GM23338 (cell line): ENCODE results near the gene PPM1N. TPM values are rescaled to one million over a fixed set of nuclear protein-coding genes. Genes with fewer than 3 reads are reported as not detected.

ENCODE experiments used
- ATAC-seq: fragments of 200-7000 bp; cut with Tn5 transposase; 3 replicates; pipeline ENCODE4 v1.9.1; 2020
- DNase-seq: peaks from one replicate; pipeline ENCODE4 v3.0.0-alpha.2; 2015; ENCODE audit warnings: low spot score
- H2AFZ ChIP-seq: fragments of 200-600 bp; sonication (generic); 2 replicates; pipeline ENCODE4 v1.8.0; 2016; ENCODE audit warnings: antibody characterized with exemption, mild to moderate bottlenecking, moderate library complexity
- H3F3A ChIP-seq: fragments of 200-600 bp; sonication (generic); replicated peaks from 2 replicates; pipeline ENCODE4 v1.8.0; 2017; ENCODE audit warnings: antibody characterized with exemption, mixed run types, low read depth
- H3K27ac ChIP-seq: fragments of 200-600 bp; sonication (generic); 2 replicates; pipeline ENCODE4 v1.6.1; 2016; ENCODE audit warnings: low read depth
- H3K27me3 ChIP-seq: fragments of 200-600 bp; sonication (generic); 2 replicates; pipeline ENCODE4 v1.8.0; 2016; ENCODE audit warnings: mild to moderate bottlenecking, mixed run types, moderate library complexity; ENCODE audit not compliant: insufficient read depth
- H3K36me3 ChIP-seq: fragments of 200-600 bp; sonication (generic); 2 replicates; pipeline ENCODE4 v1.8.0; 2016; ENCODE audit warnings: mild to moderate bottlenecking; ENCODE audit not compliant: insufficient read depth
- H3K4me1 ChIP-seq: fragments of 200-600 bp; sonication (generic); 2 replicates; pipeline ENCODE4 v1.8.0; 2016; ENCODE audit warnings: mild to moderate bottlenecking, moderate library complexity; ENCODE audit not compliant: insufficient read depth
- H3K4me2 ChIP-seq: fragments of 200-600 bp; sonication (generic); 2 replicates; pipeline ENCODE4 v1.7.1; 2017; ENCODE audit warnings: mixed run types
- H3K4me3 ChIP-seq: fragments of 200-600 bp; sonication (generic); 2 replicates; pipeline ENCODE4 v1.6.1; 2016; ENCODE audit warnings: mixed run types
- H3K79me2 ChIP-seq: fragments of 200-600 bp; sonication (generic); replicated peaks from 2 replicates; pipeline ENCODE4 v1.8.0; 2017; ENCODE audit warnings: mild to moderate bottlenecking; ENCODE audit not compliant: insufficient read depth
- H3K9me2 ChIP-seq: fragments of 200-600 bp; sonication (generic); 2 replicates; pipeline ENCODE4 v1.8.0; 2017; ENCODE audit not compliant: insufficient read depth
- H4K20me1 ChIP-seq: fragments of 200-600 bp; sonication (generic); replicated peaks from 2 replicates; pipeline ENCODE4 v1.8.0; 2017; ENCODE audit warnings: mild to moderate bottlenecking; ENCODE audit not compliant: insufficient read depth
- H3K27ac Mint-ChIP-seq: 2 replicates; pipeline ENCODE4 v1.8.0; 2020; ENCODE audit warnings: inconsistent platforms, mild to moderate bottlenecking, moderate library complexity, mixed read lengths
- H3K27me3 Mint-ChIP-seq: 3 replicates; pipeline ENCODE4 v1.8.0; 2022; ENCODE audit warnings: low read depth, mild to moderate bottlenecking, moderate library complexity, mixed read lengths, inconsistent platforms; ENCODE audit not compliant: insufficient read depth, poor library complexity
- H3K36me3 Mint-ChIP-seq: 3 replicates; pipeline ENCODE4 v1.8.0; 2021; ENCODE audit warnings: low read depth, mild to moderate bottlenecking, inconsistent platforms, moderate library complexity, mixed read lengths
- H3K4me1 Mint-ChIP-seq: 3 replicates; pipeline ENCODE4 v1.8.0; 2020; ENCODE audit warnings: mild to moderate bottlenecking, inconsistent platforms, mixed read lengths
- H3K4me3 Mint-ChIP-seq: 3 replicates; pipeline ENCODE4 v1.8.0; 2021; ENCODE audit warnings: moderate library complexity, mild to moderate bottlenecking, inconsistent platforms, mixed read lengths
- H3K9me3 Mint-ChIP-seq: 3 replicates; pipeline ENCODE4 v1.8.0; 2020; ENCODE audit warnings: moderate library complexity, mild to moderate bottlenecking, inconsistent platforms, mixed read lengths
- CREB1 ChIP-seq: fragments of 250-450 bp; sonication (Bioruptor Pico); IDR thresholded peaks from 2 replicates; pipeline ENCODE4 v1.5.0; 2020; ENCODE audit warnings: low read depth, mild to moderate bottlenecking, moderate library complexity
- CTCF ChIP-seq, 2 experiments: fragments of 200-600 bp in 1 of 2; sonication (generic) in 1 of 2; conservative IDR thresholded peaks; 2 replicates each; pipeline versions ENCODE4 v1.5.1 to v1.6.1; 2016 to 2017; ENCODE audit warnings: antibody characterized with exemption in 2 of 2, low read depth in 2 of 2, mild to moderate bottlenecking in 2 of 2, moderate library complexity in 1 of 2
- ETS1 ChIP-seq: IDR thresholded peaks from 2 replicates; pipeline ENCODE4 v1.6.1; 2016; ENCODE audit warnings: antibody characterized with exemption
- EZH2 ChIP-seq: fragments of 200-600 bp; sonication (generic); IDR thresholded peaks from one replicate; pipeline ENCODE4 v1.8.0; 2017; ENCODE audit warnings: antibody characterized with exemption, mild to moderate bottlenecking, low read depth; ENCODE audit not compliant: unreplicated experiment
- EZH2phosphoT487 ChIP-seq: fragments of 200-600 bp; sonication (generic); IDR thresholded peaks from one replicate; pipeline ENCODE4 v1.8.1; 2018; ENCODE audit warnings: antibody characterized with exemption; ENCODE audit not compliant: unreplicated experiment
- JUNB ChIP-seq: IDR thresholded peaks from one replicate; pipeline ENCODE4 v1.6.1; 2016; ENCODE audit warnings: antibody characterized with exemption; ENCODE audit not compliant: unreplicated experiment
- POLR2AphosphoS5 ChIP-seq: IDR thresholded peaks from 2 replicates; pipeline ENCODE4 v1.6.1; 2016; ENCODE audit warnings: antibody characterized with exemption, low read depth
- REST ChIP-seq: IDR thresholded peaks from one replicate; pipeline ENCODE4 v1.6.1; 2018; ENCODE audit warnings: antibody characterized with exemption; ENCODE audit not compliant: unreplicated experiment
- STAT1 ChIP-seq: IDR thresholded peaks from one replicate; pipeline ENCODE4 v1.6.1; 2016; ENCODE audit warnings: antibody characterized with exemption; ENCODE audit not compliant: unreplicated experiment
- ZNF114 ChIP-seq: fragments of 250-450 bp; sonication (Bioruptor Pico); IDR thresholded peaks from 2 replicates; pipeline ENCODE4 v1.5.0; 2020; ENCODE audit warnings: mild to moderate bottlenecking, moderate library complexity
- ZNF331 ChIP-seq: fragments of 250-450 bp; sonication (Bioruptor Pico); IDR thresholded peaks from 2 replicates; pipeline ENCODE4 v1.5.0; 2020; ENCODE audit warnings: low read depth, mild to moderate bottlenecking, moderate library complexity
- ZNF462 ChIP-seq: fragments of 250-450 bp; sonication (Bioruptor Pico); IDR thresholded peaks from 2 replicates; pipeline ENCODE4 v1.5.0; 2020; ENCODE audit warnings: mild to moderate bottlenecking, moderate library complexity
- polyA plus RNA-seq: library from polyadenylated mRNA; unstranded; fragments of >200 nt; fragmentation: Nextera tagmentation; extraction: Ambion mirVana; gene quantifications from 2 replicates; pipeline ENCODE4 v1.2.1, GENCODE V29; 2016
- total RNA-seq: library from RNA; depleted of rRNA; stranded (reverse); fragments of >200 nt; shearing (Covaris generic); gene quantifications from 2 replicates; pipeline ENCODE4 v1.2.3, GENCODE V29; 2014

The PPM1N gene
- total and polyA plus RNA-seq, 2 experiments from 2014 or later, result 15.2 to 25.1 TPM

GRCh38 chr19:45501730-45502014 is 3.4 kb downstream of the PPM1N start:
- Histone ChIP-seq H3K79me2 (no peaks in the 10 kb centered on the region), H2AFZ (no peak overlapping the region), H3K4me2 (peak overlapping the region; percentile 11; the same call in 1 of the 2 replicates), H3K9me2 (no peaks in the 10 kb centered on the region), H3K27ac (peak overlapping the region; percentile 36; the same call in 1 of the 2 replicates), H3K27me3 (peaks cover 7% of the 10 kb centered on the region; the same call in 1 of the 2 replicates), H4K20me1 (no peaks in the 10 kb centered on the region; the same call in 1 of the 2 replicates), H3F3A (peaks cover 8% of the 10 kb centered on the region; the same call in 1 of the 2 replicates), H3K36me3 (no peaks in the 10 kb centered on the region), H3K4me3 (no peak overlapping the region), H3K4me1 (peaks cover 19% of the 10 kb centered on the region)
- no peak overlapping the region; the same call in 2 of the 3 replicates for H3K4me3 Mint-ChIP-seq
- H3K9me3 Mint-ChIP-seq, result no peaks in the 10 kb centered on the region
- H3K27ac Mint-ChIP-seq, result no peak overlapping the region
- DNase-seq (peak; percentile 51), ATAC-seq (no peak)
- H3K36me3 Mint-ChIP-seq, result no peaks in the 10 kb centered on the region
- no peak for TF ChIP-seq STAT1
- no peak for TF ChIP-seq ZNF114 (CRISPR knock-in tag)
- TF ChIP-seq REST, result no peak
- TF ChIP-seq ETS1, result no peak
- no peak for TF ChIP-seq CREB1 (CRISPR knock-in tag)
- no peak for TF ChIP-seq EZH2
- no peak for TF ChIP-seq ZNF462 (CRISPR knock-in tag)
- TF ChIP-seq EZH2phosphoT487, result no peak
- no peak for TF ChIP-seq CTCF (conservative IDR thresholded peaks at IDR 0.05; ENCODE audit: low read depth in 2 of 2)
- TF ChIP-seq JUNB, result no peak
- TF ChIP-seq POLR2AphosphoS5, result no peak
- no peak for TF ChIP-seq ZNF331
- H3K27me3 Mint-ChIP-seq, result peaks cover 24% of the 10 kb centered on the region
- peaks cover 40% of the 10 kb centered on the region for H3K4me1 Mint-ChIP-seq
